ENCODE data around the gene MZF1. TPM values are rescaled to one million over a fixed set of nuclear protein-coding genes. Genes with fewer than 3 reads are reported as not detected.

MZF1 gene
- total RNA-seq, 1 experiment from 2014 or later = 23.8 TPM

Other genes starting within 250 kb of the MZF1 start
- gene ZSCAN22, start 246.3 kb downstream of the MZF1 start, total RNA-seq (2014; rRNA removed; shearing (Covaris generic); ENCODE audit: low replicate concordance) = 0.12 and 2.5 TPM in 2 replicates
- gene A1BG, start 219.8 kb downstream of the MZF1 start, total RNA-seq (2014; rRNA removed; shearing (Covaris generic); ENCODE audit: low replicate concordance) = 29.0 TPM in 1 of 2 replicates, not detected in the other
- gene ZNF497, start 210.6 kb downstream of the MZF1 start, total RNA-seq (2014; rRNA removed; shearing (Covaris generic); ENCODE audit: low replicate concordance) = 3.0 and 3.2 TPM in 2 replicates
- gene ZNF837, start 192.3 kb downstream of the MZF1 start, total RNA-seq (2014; rRNA removed; shearing (Covaris generic); ENCODE audit: low replicate concordance) = 1.4 and 4.0 TPM in 2 replicates
- gene RPS5, start 186.1 kb downstream of the MZF1 start, total RNA-seq (2014; rRNA removed; shearing (Covaris generic); ENCODE audit: low replicate concordance) = 3,455 and 3,636 TPM in 2 replicates
- 6.6 TPM in 1 of 2 replicates, not detected in the other for gene RNF225, start 177.7 kb downstream of the MZF1 start, total RNA-seq (2014; rRNA removed; shearing (Covaris generic); ENCODE audit: low replicate concordance)
- gene ZNF584, start 164.7 kb downstream of the MZF1 start, total RNA-seq (2014; rRNA removed; shearing (Covaris generic); ENCODE audit: low replicate concordance) = 25.3 and 32.4 TPM in 2 replicates
- gene ZNF132, start 133.2 kb downstream of the MZF1 start, total RNA-seq (2014; rRNA removed; shearing (Covaris generic); ENCODE audit: low replicate concordance) = not detected in 2 replicates
- 11.5 and 22.9 TPM in 2 replicates for gene ZNF324B, start 121.7 kb downstream of the MZF1 start, total RNA-seq (2014; rRNA removed; shearing (Covaris generic); ENCODE audit: low replicate concordance)
- 15.2 and 16.0 TPM in 2 replicates for gene ZNF324, start 106.3 kb downstream of the MZF1 start, total RNA-seq (2014; rRNA removed; shearing (Covaris generic); ENCODE audit: low replicate concordance)
- 18.4 and 23.5 TPM in 2 replicates for gene ZNF446, start 97.0 kb downstream of the MZF1 start, total RNA-seq (2014; rRNA removed; shearing (Covaris generic); ENCODE audit: low replicate concordance)
- gene SLC27A5, start 61.3 kb downstream of the MZF1 start, total RNA-seq (2014; rRNA removed; shearing (Covaris generic); ENCODE audit: low replicate concordance) = 5.5 and 13.0 TPM in 2 replicates
- 8.3 and 24.7 TPM in 2 replicates for gene ZBTB45, start 53.5 kb downstream of the MZF1 start, total RNA-seq (2014; rRNA removed; shearing (Covaris generic); ENCODE audit: low replicate concordance)
- 352 and 641 TPM in 2 replicates for gene TRIM28, start 29.3 kb downstream of the MZF1 start, total RNA-seq (2014; rRNA removed; shearing (Covaris generic); ENCODE audit: low replicate concordance)
- 50.3 and 58.8 TPM in 2 replicates for gene CHMP2A, start 18.2 kb downstream of the MZF1 start, total RNA-seq (2014; rRNA removed; shearing (Covaris generic); ENCODE audit: low replicate concordance)
- gene UBE2M, start 14.7 kb downstream of the MZF1 start, total RNA-seq (2014; rRNA removed; shearing (Covaris generic); ENCODE audit: low replicate concordance) = 132 and 239 TPM in 2 replicates

Measured in MG63 (cell line).